Glutamatergic neuron (in vitro differentiated cells): ENCODE measurements around the gene ABCB6. TPM values are rescaled to one million over a fixed set of nuclear protein-coding genes. Genes with fewer than 3 reads are reported as not detected.
A peak's percentile ranks its signal among the peaks of the same experiment; 100 is the strongest.

ENCODE experiments used
- DNase-seq: peaks from one replicate; pipeline ENCODE4 v3.0.0; 2022
- H3K27ac Mint-ChIP-seq: one replicate; pipeline ENCODE4 v1.8.0; 2020; ENCODE audit warnings: mild to moderate bottlenecking, mixed read lengths, inconsistent platforms; ENCODE audit not compliant: unreplicated experiment
- H3K27me3 Mint-ChIP-seq: one replicate; pipeline ENCODE4 v1.8.0; 2020; ENCODE audit warnings: mild to moderate bottlenecking, moderate library complexity, mixed read lengths, inconsistent platforms; ENCODE audit not compliant: unreplicated experiment
- H3K36me3 Mint-ChIP-seq: one replicate; pipeline ENCODE4 v1.8.0; 2020; ENCODE audit warnings: mild to moderate bottlenecking, mixed read lengths, inconsistent platforms; ENCODE audit not compliant: unreplicated experiment
- H3K4me1 Mint-ChIP-seq: one replicate; pipeline ENCODE4 v1.8.0; 2020; ENCODE audit warnings: mild to moderate bottlenecking, low read depth, mixed read lengths, inconsistent platforms; ENCODE audit not compliant: unreplicated experiment
- H3K4me3 Mint-ChIP-seq: one replicate; pipeline ENCODE4 v1.8.0; 2020; ENCODE audit warnings: mild to moderate bottlenecking, mixed read lengths, inconsistent platforms; ENCODE audit not compliant: unreplicated experiment
- H3K9me3 Mint-ChIP-seq: one replicate; pipeline ENCODE4 v1.8.0; 2020; ENCODE audit warnings: mild to moderate bottlenecking, moderate library complexity, mixed read lengths, inconsistent platforms; ENCODE audit not compliant: unreplicated experiment
- CTCF ChIP-seq: fragments of 200-600 bp; sonication (generic); IDR thresholded peaks from one replicate; pipeline ENCODE4 v1.5.0; 2021; ENCODE audit not compliant: partially characterized antibody, unreplicated experiment
- total RNA-seq: library from RNA; stranded (reverse); fragmentation: NEBNext Ultra II Directional; extraction: Animal tissue kit (Norgen Biotek cat#: 25700); gene quantifications from one replicate; pipeline ENCODE4 v1.2.1, GENCODE V29; 2021; ENCODE audit not compliant: unreplicated experiment

The ABCB6 gene
- total RNA-seq, 1 donor from 2014 or later = 49.4 TPM

- no peak for DNase-seq
- H3K36me3 Mint-ChIP-seq = no peaks in the 10 kb centered on the region
- peaks cover 5% of the 10 kb centered on the region for H3K4me1 Mint-ChIP-seq
- H3K9me3 Mint-ChIP-seq = peaks cover 14% of the 10 kb centered on the region
- TF ChIP-seq CTCF = no peak
- no peak overlapping the region for H3K27ac Mint-ChIP-seq
- no peak overlapping the region for H3K4me3 Mint-ChIP-seq
- H3K27me3 Mint-ChIP-seq = peaks cover 5% of the 10 kb centered on the region
Measured at GRCh38 chr2:219210886-219211362, 7.8 kb downstream of the ABCB6 start.

- no peaks in the 10 kb centered on the region for H3K36me3 Mint-ChIP-seq
- H3K4me3 Mint-ChIP-seq = no peak overlapping the region
- no peak overlapping the region for H3K27ac Mint-ChIP-seq
Measured at GRCh38 chr2:219210196-219210885, 8.4 kb downstream of the ABCB6 start.

GRCh38 chr2:219209236-219210195 lies 9.2 kb downstream of the ABCB6 start:
- DNase-seq = no peak
- no peak for TF ChIP-seq CTCF
- no peak overlapping the region for H3K27ac Mint-ChIP-seq
- peaks cover 14% of the 10 kb centered on the region for H3K9me3 Mint-ChIP-seq
- no peak overlapping the region for H3K4me3 Mint-ChIP-seq
- no peaks in the 10 kb centered on the region for H3K36me3 Mint-ChIP-seq
- peaks cover 5% of the 10 kb centered on the region for H3K27me3 Mint-ChIP-seq
- H3K4me1 Mint-ChIP-seq = peaks cover 5% of the 10 kb centered on the region

More at GRCh38 chr2:219210196-219210885, 8.4 kb downstream of the ABCB6 start:
- H3K27me3 Mint-ChIP-seq = peaks cover 5% of the 10 kb centered on the region
- DNase-seq = no peak
- H3K9me3 Mint-ChIP-seq = peaks cover 16% of the 10 kb centered on the region
- peaks cover 5% of the 10 kb centered on the region for H3K4me1 Mint-ChIP-seq
- no peak for TF ChIP-seq CTCF

DNA sequence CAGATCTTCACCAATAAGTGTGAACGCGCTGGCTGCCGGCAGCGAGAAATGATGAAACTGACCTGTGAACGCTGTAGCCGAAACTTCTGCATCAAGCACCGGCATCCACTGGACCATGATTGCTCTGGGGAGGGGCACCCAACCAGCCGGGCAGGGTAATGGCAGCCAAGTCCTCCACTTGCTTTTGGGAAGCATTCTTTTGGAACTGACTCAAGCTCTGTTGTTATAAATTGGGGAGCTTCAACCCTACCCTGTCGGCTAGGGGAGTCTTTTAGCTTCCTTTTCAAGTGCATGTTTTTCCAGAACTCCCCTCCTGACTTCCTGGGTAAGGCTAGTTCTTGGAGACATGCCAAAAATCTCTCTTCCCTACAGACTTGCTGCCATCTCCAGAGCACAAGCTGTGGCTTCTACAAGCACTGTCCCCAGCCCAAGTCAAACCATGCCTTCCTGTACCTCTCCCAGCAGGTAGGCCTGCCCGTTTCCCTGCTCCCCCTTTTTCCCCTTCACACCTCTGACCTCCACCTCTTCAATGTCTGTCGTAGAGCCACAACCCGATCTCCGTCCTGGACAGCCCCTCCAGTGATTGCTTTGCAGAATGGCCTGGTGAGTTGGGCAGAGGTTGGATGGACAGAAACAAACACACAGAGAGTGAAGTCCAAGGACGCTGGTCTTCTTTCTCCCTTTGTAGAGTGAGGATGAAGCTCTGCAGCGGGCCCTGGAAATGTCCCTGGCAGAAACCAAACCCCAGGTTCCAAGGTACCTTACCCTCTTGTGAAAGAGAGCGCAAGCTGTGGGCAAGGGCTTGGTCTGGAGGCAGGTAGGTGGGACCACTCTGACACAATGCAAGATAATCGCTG lies 10.6 kb downstream of the ABCB6 start:
- Mint-ChIP-seq H3K4me3 (peak overlapping the region; percentile 89), H3K9me3 (peaks cover 14% of the 10 kb centered on the region), H3K4me1 (peaks cover 5% of the 10 kb centered on the region), H3K27me3 (no peaks in the 10 kb centered on the region), H3K36me3 (no peaks in the 10 kb centered on the region), H3K27ac (peak overlapping the region; percentile 0)
- DNase-seq = no peak
- no peak for TF ChIP-seq CTCF
